Upper lobe of left lung (tissue), 4 donors: ENCODE results near the gene HFM1.
"Not testable (repeated sequence)": the region's sequence is repeated elsewhere in the genome, so short reads cannot be mapped to it uniquely, and the experiment has no call there.

Experiments used
- EP300 ChIP-seq, 4 donors: sonication (generic); formaldehyde crosslinking; IDR thresholded peaks; one replicate each; pipeline ENCODE4 v1.5.1; 2017; ENCODE audit warnings: antibody characterized with exemption in 4 of 4, control low read depth in 2 of 4
- POLR2A ChIP-seq, 4 donors: fragments of 450-650 bp; IDR thresholded peaks; one replicate each; pipeline ENCODE4 v1.5.1; 2016 to 2017; ENCODE audit warnings: antibody characterized with exemption in 4 of 4, mild to moderate bottlenecking in 2 of 4
- POLR2AphosphoS5 ChIP-seq, 2 donors: sonication (generic); formaldehyde crosslinking; IDR thresholded peaks; one replicate each; pipeline ENCODE4 v1.5.1; 2017; ENCODE audit warnings: antibody characterized with exemption in 2 of 2
- TF ChIP-seq, protein P1 (sequence below), 6 experiments: fragments of 450-650 bp in 4 of 6; fragments of 200-600 bp in 2 of 6; sonication (generic) in 2 of 6; IDR thresholded peaks; one replicate each; pipeline ENCODE4 v1.5.1; 2016 to 2019; ENCODE audit warnings: antibody characterized with exemption in 6 of 6

GRCh38 chr1:91441980-91442379 lies 37.3 kb upstream of the HFM1 start:
- TF ChIP-seq POLR2A, POLR2AphosphoS5, EP300 (IDR thresholded peaks at IDR 0.05): not testable (repeated sequence)
- TF ChIP-seq, protein P1, sequence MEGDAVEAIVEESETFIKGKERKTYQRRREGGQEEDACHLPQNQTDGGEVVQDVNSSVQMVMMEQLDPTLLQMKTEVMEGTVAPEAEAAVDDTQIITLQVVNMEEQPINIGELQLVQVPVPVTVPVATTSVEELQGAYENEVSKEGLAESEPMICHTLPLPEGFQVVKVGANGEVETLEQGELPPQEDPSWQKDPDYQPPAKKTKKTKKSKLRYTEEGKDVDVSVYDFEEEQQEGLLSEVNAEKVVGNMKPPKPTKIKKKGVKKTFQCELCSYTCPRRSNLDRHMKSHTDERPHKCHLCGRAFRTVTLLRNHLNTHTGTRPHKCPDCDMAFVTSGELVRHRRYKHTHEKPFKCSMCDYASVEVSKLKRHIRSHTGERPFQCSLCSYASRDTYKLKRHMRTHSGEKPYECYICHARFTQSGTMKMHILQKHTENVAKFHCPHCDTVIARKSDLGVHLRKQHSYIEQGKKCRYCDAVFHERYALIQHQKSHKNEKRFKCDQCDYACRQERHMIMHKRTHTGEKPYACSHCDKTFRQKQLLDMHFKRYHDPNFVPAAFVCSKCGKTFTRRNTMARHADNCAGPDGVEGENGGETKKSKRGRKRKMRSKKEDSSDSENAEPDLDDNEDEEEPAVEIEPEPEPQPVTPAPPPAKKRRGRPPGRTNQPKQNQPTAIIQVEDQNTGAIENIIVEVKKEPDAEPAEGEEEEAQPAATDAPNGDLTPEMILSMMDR (IDR thresholded peaks at IDR 0.05) = not testable (repeated sequence)
